ENCODE measurements around the gene ZNF778. TPM values are rescaled to one million over a fixed set of nuclear protein-coding genes. Genes with fewer than 3 reads are reported as not detected.
A peak's percentile ranks its signal among the peaks of the same experiment; 100 is the strongest.

The ZNF778 gene
- total and polyA plus RNA-seq, 2 of the 8 experiments (the other 6 are each of a cell fraction or from before 2014, with no cell fraction given), result 9.5 to 21.9 TPM

DNA sequence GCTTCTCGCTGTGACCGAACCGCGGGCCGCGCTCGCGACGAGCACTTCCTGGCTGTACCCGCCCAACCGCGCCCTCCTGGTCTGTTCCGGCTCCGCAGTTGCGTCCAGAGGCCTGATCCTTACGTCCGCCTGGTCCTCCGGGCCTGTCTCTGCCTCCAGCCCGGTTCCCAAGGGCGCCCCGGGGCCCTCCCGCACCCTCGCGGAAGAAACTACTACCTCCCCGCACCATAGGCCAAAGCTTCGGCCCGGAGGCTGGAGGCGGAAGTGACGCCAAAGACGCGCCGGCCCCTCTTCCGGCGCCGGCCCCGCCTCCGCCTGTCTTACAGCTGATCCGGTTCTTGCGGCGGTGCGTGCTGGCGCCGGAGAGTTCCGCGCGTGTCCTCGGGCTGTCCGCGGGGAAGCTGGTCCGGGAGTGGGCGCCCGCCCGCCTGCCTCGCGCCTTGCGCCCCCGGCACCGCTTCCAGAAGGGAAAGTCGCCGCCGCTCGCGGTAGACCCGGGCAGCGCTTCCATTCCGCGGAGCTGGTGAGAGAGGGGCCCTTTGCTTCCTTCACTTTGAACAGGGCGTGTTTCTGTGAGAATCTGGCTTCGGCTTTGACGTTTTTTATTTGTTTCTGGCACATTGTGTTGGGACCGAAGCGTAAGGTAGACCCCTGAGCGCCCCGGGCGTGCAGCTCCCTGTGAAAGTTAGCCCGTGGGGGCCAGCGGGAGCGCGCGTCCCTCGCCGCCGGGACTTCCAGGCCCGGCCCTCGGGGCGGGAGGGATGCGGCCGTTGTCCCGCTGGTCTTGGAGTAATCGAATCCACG is at the start of gene ZNF778 (continued):
- TF ChIP-seq, protein P1, sequence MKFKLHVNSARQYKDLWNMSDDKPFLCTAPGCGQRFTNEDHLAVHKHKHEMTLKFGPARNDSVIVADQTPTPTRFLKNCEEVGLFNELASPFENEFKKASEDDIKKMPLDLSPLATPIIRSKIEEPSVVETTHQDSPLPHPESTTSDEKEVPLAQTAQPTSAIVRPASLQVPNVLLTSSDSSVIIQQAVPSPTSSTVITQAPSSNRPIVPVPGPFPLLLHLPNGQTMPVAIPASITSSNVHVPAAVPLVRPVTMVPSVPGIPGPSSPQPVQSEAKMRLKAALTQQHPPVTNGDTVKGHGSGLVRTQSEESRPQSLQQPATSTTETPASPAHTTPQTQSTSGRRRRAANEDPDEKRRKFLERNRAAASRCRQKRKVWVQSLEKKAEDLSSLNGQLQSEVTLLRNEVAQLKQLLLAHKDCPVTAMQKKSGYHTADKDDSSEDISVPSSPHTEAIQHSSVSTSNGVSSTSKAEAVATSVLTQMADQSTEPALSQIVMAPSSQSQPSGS (IDR thresholded peaks at IDR 0.05; ENCODE audit: low read length), result no peak
- TF ChIP-seq BRCA1 (IDR thresholded peaks at IDR 0.05; ENCODE audit: low read depth, low read length) (no peak), YY1 (IDR thresholded peaks at IDR 0.05; ENCODE audit: low read depth, low read length) (no peak), KDM5A (IDR thresholded peaks at IDR 0.05; ENCODE audit: low read length) (peak; percentile 83), CTBP2 (IDR thresholded peaks at IDR 0.05; ENCODE audit: borderline replicate concordance, insufficient read depth, insufficient read length, low read length) (no peak), SIN3A (conservative IDR thresholded peaks at IDR 0.05 in 1 of 2, IDR thresholded peaks at IDR 0.05 in 1 of 2; ENCODE audit: low read depth in 1 of 2, low read length in 2 of 2) (peak; percentile 85 to 98; a peak in 3 of 4 replicates), ATF3 (IDR thresholded peaks at IDR 0.05; ENCODE audit: insufficient read depth, low read depth, low read length) (peak; percentile 62; the same call in 1 of the 2 replicates), PHF8 (conservative IDR thresholded peaks at IDR 0.05; ENCODE audit: low read depth, low read length) (peak; percentile 91), SAP30 (IDR thresholded peaks at IDR 0.05; ENCODE audit: insufficient read depth, insufficient replicate concordance, low read length) (peak; percentile 21), SUZ12 (IDR thresholded peaks at IDR 0.05; ENCODE audit: low read length) (no peak), RBBP5 (IDR thresholded peaks at IDR 0.05; ENCODE audit: borderline replicate concordance, low read depth, low read length) (peak; percentile 78; the same call in 1 of the 2 replicates), BCL11A (IDR thresholded peaks at IDR 0.05; ENCODE audit: low read depth in 2 of 2, low read length in 2 of 2) (no peak), POU5F1 (IDR thresholded peaks at IDR 0.05; ENCODE audit: low read depth, low read length) (no peak), CHD2 (IDR thresholded peaks at IDR 0.05; ENCODE audit: low read length) (no peak), TEAD4 (IDR thresholded peaks at IDR 0.05; ENCODE audit: low read depth, low read length) (no peak), POLR2A (IDR thresholded peaks at IDR 0.05; ENCODE audit: control extremely low read depth in 1 of 2, low read depth in 2 of 2, low read length in 2 of 2) (peak in 1 of 2 experiments; percentile 83; a peak in 2 of 3 replicates), EZH2 (IDR thresholded peaks at IDR 0.05; ENCODE audit: low read depth, low read length, severe bottlenecking) (no peak), CREB1 (IDR thresholded peaks at IDR 0.05) (peak; percentile 94)
- TF ChIP-seq, protein P2, sequence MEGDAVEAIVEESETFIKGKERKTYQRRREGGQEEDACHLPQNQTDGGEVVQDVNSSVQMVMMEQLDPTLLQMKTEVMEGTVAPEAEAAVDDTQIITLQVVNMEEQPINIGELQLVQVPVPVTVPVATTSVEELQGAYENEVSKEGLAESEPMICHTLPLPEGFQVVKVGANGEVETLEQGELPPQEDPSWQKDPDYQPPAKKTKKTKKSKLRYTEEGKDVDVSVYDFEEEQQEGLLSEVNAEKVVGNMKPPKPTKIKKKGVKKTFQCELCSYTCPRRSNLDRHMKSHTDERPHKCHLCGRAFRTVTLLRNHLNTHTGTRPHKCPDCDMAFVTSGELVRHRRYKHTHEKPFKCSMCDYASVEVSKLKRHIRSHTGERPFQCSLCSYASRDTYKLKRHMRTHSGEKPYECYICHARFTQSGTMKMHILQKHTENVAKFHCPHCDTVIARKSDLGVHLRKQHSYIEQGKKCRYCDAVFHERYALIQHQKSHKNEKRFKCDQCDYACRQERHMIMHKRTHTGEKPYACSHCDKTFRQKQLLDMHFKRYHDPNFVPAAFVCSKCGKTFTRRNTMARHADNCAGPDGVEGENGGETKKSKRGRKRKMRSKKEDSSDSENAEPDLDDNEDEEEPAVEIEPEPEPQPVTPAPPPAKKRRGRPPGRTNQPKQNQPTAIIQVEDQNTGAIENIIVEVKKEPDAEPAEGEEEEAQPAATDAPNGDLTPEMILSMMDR (IDR thresholded peaks at IDR 0.05; ENCODE audit: control extremely low read depth in 1 of 3, insufficient read depth in 1 of 3, low read depth in 1 of 3, low read length in 3 of 3), result no peak
